Activated T-helper 1 cell treated with anti-CD3 and anti-CD28 coated beads, Interleukin-12 subunit alpha, Interleukin-12 subunit beta, Interleukin-2, Interleukin-4 antibody, amounts not matched to agents 30 ng/mL and 10 ng/mL and 1 ng/mL, durations not matched to agents 14 hours and 24 hours and 36 hours (primary cell): ENCODE measurements around the gene VWA5B1. TPM values are rescaled to one million over a fixed set of nuclear protein-coding genes. Genes with fewer than 3 reads are reported as not detected.

ENCODE experiments used
- DNase-seq: peaks from one replicate; pipeline ENCODE4 v3.0.0; 2021; ENCODE audit warnings: low spot score
- H3K27ac Mint-ChIP-seq: one replicate; pipeline ENCODE4 v1.8.0; 2021; ENCODE audit warnings: mild to moderate bottlenecking, mixed read lengths
- H3K27me3 Mint-ChIP-seq: one replicate; pipeline ENCODE4 v1.8.0; 2022; ENCODE audit warnings: mild to moderate bottlenecking, moderate library complexity, mixed read lengths; ENCODE audit not compliant: insufficient read depth
- H3K36me3 Mint-ChIP-seq: one replicate; pipeline ENCODE4 v1.8.0; 2021; ENCODE audit warnings: low read depth, mixed read lengths
- H3K4me1 Mint-ChIP-seq: one replicate; pipeline ENCODE4 v1.8.0; 2021; ENCODE audit warnings: low read depth, mixed read lengths
- H3K4me3 Mint-ChIP-seq: one replicate; pipeline ENCODE4 v1.8.0; 2021; ENCODE audit warnings: mild to moderate bottlenecking, moderate library complexity, mixed read lengths
- H3K9me3 Mint-ChIP-seq: one replicate; pipeline ENCODE4 v1.8.0; 2021; ENCODE audit warnings: mixed read lengths
- intact Hi-C: fragments of 100-400 bp; cut with micrococcal nuclease; formaldehyde crosslinking; loops from one replicate; pipeline ENCODE4 v1.15.1; 2024
- total RNA-seq: library from RNA; stranded (reverse); gene quantifications from 2 replicates; pipeline ENCODE4 v1.2.3, GENCODE V29; 2022

The VWA5B1 gene
- total RNA-seq, 1 donor from 2014 or later, result 0.05 TPM

DNA sequence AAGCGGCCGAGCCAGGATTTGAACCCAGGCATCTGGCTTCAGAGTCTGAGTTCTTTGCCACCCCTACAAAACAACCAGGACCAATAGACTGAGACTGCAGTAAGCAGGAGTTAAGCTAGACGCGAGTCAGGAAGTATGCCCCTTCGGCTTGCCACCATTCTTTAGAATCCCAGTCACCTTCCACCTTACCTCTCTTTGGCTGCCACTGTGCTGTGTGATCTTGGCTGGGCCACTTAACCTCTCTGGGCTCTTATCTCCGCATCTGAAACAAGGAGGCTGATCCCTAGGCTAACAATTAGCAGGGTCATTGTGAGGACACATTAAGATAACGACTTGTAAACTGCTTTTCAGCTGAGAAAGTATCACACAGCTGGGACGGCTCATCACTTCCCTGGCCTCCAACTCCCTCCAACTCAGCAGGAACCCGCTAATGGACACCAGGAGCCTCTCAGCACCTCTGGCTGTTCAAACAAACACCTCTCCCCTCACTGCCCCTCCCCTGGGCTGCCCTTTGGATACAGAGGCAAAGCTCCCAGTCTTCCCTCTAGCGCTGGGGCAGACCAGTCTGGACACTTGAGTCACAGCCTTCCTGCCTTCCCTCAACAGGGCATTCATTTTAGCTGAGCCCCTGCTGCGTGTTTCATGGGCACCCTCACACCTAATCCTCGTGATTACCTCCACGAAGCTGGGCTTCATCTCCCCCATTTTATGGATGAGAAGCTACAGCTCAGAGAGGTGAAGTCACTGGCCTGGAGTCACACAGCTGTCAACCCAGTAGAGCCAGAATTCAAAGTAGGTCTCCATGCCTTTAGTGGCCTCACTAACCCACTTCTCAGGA lies 112.1 kb downstream of the VWA5B1 start:
- peaks cover 46% of the 10 kb centered on the region for H3K27me3 Mint-ChIP-seq
- no peak overlapping the region for H3K4me3 Mint-ChIP-seq
- DNase-seq, result no peak
- H3K9me3 Mint-ChIP-seq, result no peaks in the 10 kb centered on the region
- no peaks in the 10 kb centered on the region for H3K4me1 Mint-ChIP-seq
- intact Hi-C loops, result no loop called here
- no peak overlapping the region for H3K27ac Mint-ChIP-seq
- no peaks in the 10 kb centered on the region for H3K36me3 Mint-ChIP-seq

DNA sequence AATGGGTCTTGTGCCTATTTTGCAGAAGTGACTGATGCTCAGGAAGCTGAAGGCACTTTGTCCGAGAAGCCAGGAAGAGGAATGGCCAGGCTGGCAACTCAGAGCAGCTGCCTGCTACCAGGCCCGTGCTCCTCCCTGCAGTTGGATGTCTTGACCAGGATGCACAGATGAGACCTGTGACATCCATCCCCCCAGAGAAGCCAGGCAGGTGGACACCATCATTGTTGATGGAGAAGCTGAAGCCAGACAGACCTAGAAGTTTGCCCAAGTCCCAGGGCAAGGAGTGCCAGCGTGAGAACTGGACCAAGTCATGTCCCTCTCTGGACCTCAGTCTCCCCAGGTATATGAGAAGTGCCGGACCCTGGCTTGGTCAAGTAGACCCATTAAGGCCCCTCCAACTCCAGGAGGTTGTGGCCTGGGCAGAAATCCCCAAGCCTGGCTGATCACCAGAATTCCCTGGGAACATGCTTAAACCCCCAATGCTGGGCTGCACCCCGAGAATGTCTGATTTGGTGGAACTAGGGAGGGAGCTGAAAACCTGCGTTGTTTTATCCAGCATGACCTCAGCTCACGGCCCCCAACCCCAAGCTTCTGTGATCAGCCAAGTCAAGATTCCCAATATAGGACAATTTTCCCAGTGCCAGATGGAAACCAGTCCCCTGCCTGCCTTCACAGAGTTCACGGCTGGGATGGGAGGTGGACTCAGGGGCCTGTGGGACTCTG lies 112.9 kb downstream of the VWA5B1 start:
- Mint-ChIP-seq H3K27me3 (peaks cover 42% of the 10 kb centered on the region), H3K4me1 (no peaks in the 10 kb centered on the region), H3K36me3 (no peaks in the 10 kb centered on the region), H3K4me3 (no peak overlapping the region), H3K27ac (no peak overlapping the region), H3K9me3 (no peaks in the 10 kb centered on the region)
- DNase-seq, result no peak
- intact Hi-C loops, result no loop called here

- Mint-ChIP-seq H3K9me3 (no peaks in the 10 kb centered on the region), H3K27ac (no peak overlapping the region)
These were observed 113.8 kb downstream of the VWA5B1 start for GRCh38 chr1:20404466-20404865.

More at GRCh38 chr1:20404466-20404865, 113.8 kb downstream of the VWA5B1 start:
- Mint-ChIP-seq H3K4me1 (no peaks in the 10 kb centered on the region), H3K36me3 (no peaks in the 10 kb centered on the region), H3K4me3 (no peak overlapping the region), H3K27me3 (peaks cover 35% of the 10 kb centered on the region)
- intact Hi-C loops, result no loop called here
- no peak for DNase-seq

Other genes with a start within 250 kb of the VWA5B1 start
- not detected in 2 replicates for gene PLA2G5, start 220.7 kb upstream of the VWA5B1 start, total RNA-seq
- not detected in 2 replicates for gene PLA2G2D, start 171.3 kb upstream of the VWA5B1 start, total RNA-seq
- not detected in 2 replicates for gene PLA2G2F, start 151.6 kb upstream of the VWA5B1 start, total RNA-seq
- 2.5 and 2.9 TPM in 2 replicates for gene UBXN10, start 104.8 kb upstream of the VWA5B1 start, total RNA-seq
- gene PLA2G2C, start 104.4 kb upstream of the VWA5B1 start, total RNA-seq, result 0.44 and 0.65 TPM in 2 replicates
- 1.8 and 1.9 TPM in 2 replicates for gene CAMK2N1, start 195.3 kb downstream of the VWA5B1 start, total RNA-seq
- gene MUL1, start 217.3 kb downstream of the VWA5B1 start, total RNA-seq, result 22.0 and 22.8 TPM in 2 replicates